NCI-H524 treated with DMSO at 0.1 percent for 48 hours (cell line): ENCODE measurements around the gene MRM2.

Source experiments
- DNase-seq: peaks from one replicate; lab custom pipeline; 2025; lab: John Stamatoyannopoulos, UW

Gene MRM2

DNA sequence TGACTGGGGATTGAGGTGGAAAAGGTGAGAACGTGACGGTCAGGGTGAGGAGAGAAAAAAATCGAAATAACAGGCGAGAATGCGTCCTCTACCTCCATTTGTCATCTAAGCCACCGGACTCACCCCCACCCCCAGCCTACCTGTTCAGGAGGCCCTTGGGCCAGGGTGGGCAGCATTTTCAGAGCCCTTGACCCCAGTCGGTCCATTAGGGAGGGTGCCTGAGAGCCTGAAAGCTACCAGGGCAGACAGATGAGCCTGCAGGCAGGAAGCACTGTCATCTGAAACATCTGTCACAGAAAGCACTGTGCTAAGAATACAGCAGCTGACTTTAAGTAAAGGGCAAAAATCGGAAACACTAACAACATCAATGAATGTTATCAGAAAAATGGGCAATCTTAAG, 56.3 kb downstream of the MRM2 start:
- no peak for DNase-seq
